ENCODE results near the gene CACNA1C.

CACNA1C gene

DNA sequence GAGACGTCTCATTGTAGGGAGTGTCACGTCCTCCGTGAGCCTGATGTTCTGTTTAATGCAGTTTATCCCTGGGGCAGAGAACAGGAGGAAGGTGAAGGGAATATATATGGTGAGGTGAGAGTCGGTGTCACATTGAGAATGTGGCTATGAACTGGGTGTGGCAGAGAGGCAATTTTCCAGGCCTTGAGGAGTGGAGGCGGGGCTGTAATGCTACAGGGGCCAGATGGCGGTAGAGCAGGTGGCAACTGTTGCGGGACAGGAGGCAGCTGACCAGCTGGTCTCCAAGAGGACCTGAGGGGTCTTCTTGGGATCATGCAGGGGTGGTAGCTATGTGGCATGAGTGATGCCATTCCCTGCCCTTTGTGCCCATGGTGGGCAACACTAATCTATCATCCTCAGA lies 59.6 kb downstream of the CACNA1C start:
- H3K4me3 ChIP-seq (ENCODE audit: low read depth, low read length) = no peak overlapping the region

DNA sequence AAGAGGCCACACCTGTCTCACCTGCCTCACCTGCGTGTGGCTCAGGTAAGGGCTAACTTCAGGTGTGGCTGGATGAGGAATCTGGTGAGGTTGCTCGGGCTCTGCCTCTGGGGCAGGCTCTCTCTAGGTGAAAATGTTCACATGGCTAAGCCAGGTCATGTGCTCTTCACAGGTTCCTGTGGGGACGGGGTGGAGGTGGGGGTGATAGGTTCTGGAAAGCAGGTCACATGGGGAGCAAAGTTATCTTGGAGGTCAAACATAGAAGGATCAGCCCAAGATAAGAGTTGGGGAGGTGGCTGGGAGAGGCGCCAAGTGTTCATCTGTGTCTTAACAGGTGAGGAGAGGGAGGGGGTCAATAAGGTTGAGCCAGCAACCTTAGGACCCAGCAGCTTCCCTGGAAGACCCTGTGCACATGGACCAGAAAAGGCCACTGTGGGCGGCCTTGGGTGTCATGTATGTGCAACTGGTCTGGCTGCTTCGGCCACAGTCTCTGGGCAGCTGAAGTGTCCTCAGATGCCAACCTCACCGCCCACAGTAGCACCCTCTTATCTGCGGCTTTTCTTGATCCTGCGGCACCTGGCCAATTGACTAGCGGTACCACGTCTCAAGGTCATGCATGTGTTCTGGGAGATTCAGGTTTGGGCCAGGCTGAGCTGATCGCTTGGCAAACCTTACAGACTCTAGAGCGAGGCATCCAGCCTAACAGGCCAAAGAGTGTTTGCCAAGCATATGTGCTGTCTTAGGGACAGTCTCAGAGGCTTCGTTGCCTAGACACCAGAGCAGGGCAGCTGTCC lies 60.5 kb downstream of the CACNA1C start:
- TF ChIP-seq, protein P1, sequence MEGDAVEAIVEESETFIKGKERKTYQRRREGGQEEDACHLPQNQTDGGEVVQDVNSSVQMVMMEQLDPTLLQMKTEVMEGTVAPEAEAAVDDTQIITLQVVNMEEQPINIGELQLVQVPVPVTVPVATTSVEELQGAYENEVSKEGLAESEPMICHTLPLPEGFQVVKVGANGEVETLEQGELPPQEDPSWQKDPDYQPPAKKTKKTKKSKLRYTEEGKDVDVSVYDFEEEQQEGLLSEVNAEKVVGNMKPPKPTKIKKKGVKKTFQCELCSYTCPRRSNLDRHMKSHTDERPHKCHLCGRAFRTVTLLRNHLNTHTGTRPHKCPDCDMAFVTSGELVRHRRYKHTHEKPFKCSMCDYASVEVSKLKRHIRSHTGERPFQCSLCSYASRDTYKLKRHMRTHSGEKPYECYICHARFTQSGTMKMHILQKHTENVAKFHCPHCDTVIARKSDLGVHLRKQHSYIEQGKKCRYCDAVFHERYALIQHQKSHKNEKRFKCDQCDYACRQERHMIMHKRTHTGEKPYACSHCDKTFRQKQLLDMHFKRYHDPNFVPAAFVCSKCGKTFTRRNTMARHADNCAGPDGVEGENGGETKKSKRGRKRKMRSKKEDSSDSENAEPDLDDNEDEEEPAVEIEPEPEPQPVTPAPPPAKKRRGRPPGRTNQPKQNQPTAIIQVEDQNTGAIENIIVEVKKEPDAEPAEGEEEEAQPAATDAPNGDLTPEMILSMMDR (IDR thresholded peaks at IDR 0.05; ENCODE audit: low read depth, low read length) = no peak
- H3K4me3 ChIP-seq (ENCODE audit: low read depth, low read length) = no peak overlapping the region

More for the DNA sequence above, 59.6 kb downstream of the CACNA1C start:
- TF ChIP-seq, protein P1 (IDR thresholded peaks at IDR 0.05; ENCODE audit: low read depth, low read length) = no peak

DNA sequence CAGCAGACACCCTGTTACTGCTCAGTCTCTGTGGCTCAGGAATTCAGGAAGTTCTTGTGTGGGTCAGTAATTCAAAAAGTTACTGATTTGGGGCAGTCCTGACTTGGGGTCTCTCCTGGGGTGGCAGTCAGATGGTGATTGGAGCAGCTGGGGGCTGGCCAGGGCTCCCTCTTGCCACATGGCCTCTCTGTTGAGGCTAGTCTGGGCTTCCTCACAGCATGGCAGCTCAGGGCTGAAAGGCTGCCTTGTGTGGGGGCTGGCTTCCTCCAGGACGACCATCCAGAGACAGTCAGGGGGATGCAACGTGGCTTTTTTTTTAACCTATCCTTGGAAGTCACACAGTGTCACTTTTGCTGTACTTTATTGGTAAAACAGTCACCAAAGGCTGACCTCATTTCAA lies 61.3 kb downstream of the CACNA1C start:
- H3K4me3 ChIP-seq (ENCODE audit: low read depth, low read length) = no peak overlapping the region
- TF ChIP-seq, protein P1 (IDR thresholded peaks at IDR 0.05; ENCODE audit: low read depth, low read length) = no peak

DNA sequence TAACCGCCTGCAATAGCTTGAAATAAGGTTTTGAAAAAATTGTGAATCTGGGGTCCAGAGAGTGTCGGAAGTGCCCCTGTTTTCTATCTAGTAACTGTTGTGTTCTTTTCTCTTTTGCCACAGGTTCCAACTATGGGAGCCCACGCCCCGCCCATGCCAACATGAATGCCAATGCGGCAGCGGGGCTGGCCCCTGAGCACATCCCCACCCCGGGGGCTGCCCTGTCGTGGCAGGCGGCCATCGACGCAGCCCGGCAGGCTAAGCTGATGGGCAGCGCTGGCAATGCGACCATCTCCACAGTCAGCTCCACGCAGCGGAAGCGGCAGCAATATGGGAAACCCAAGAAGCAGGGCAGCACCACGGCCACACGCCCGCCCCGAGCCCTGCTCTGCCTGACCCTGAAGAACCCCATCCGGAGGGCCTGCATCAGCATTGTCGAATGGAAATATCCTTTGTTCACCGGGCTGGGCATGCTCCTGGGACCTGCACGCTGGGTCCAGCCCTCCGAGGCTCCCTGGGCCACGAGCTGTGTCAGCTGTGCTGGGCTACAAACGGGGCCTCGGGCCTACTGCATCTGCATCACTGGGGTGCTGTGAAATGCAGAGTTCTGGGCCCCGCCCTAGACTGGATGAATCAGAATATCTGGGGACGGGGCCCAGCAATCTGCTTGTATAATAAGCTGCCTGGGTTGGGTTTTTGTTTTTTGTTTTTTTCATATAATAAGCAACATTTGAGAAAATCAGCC lies 62.5 kb downstream of the CACNA1C start:
- TF ChIP-seq, protein P1 (IDR thresholded peaks at IDR 0.05; ENCODE audit: low read depth, low read length) = no peak
- no peak overlapping the region for H3K4me3 ChIP-seq (ENCODE audit: low read depth, low read length)

DNA sequence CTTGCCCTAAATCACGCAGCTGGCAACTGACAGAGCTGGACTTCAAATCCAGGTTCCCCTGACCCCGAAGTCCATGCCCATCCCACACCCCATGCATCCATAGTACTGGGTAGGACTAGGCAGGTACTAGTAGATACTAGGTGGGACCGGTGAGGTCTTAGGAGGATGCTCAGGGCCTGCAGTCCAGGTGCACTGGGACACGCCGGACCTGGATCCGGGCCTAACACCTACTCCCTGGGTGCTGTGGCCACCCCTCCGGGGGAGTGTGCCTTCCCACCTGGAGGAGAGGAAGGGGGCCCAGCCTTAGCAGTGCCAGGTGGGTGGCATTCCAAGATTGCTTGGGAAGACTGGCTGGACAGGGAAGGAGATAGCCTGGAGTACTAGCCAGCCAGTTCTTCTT lies 64.8 kb downstream of the CACNA1C start:
- no peak overlapping the region for H3K4me3 ChIP-seq (ENCODE audit: low read depth, low read length)
- TF ChIP-seq, protein P1 (IDR thresholded peaks at IDR 0.05; ENCODE audit: low read depth, low read length) = no peak

DNA sequence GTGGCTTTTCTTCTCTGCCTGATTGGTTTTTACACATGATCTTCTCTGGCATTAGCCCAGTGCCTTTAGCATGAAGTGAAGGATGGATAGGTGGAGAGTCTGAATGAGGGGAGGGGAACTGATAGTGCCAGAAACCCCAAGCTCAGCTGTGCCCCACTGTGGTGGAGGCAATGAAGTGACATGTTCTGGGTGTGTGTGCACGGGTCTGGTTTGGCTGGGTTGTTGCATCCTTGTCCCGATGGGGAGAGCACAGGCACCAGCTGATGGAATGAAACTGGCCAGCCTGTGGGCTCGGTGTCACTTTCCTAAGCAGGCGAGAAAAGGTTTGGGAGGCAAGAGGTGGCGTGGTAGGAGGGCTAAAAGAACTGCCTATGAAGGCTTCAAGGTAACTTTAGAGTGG lies 65.3 kb downstream of the CACNA1C start:
- H3K4me3 ChIP-seq (ENCODE audit: low read depth, low read length) = no peak overlapping the region
- TF ChIP-seq, protein P1 (IDR thresholded peaks at IDR 0.05; ENCODE audit: low read depth, low read length) = no peak

Data from WI38 (cell line).